ENCODE results near the gene CCDC9B.
A peak's percentile ranks its signal among the peaks of the same experiment; 100 is the strongest.

CCDC9B gene

DNA sequence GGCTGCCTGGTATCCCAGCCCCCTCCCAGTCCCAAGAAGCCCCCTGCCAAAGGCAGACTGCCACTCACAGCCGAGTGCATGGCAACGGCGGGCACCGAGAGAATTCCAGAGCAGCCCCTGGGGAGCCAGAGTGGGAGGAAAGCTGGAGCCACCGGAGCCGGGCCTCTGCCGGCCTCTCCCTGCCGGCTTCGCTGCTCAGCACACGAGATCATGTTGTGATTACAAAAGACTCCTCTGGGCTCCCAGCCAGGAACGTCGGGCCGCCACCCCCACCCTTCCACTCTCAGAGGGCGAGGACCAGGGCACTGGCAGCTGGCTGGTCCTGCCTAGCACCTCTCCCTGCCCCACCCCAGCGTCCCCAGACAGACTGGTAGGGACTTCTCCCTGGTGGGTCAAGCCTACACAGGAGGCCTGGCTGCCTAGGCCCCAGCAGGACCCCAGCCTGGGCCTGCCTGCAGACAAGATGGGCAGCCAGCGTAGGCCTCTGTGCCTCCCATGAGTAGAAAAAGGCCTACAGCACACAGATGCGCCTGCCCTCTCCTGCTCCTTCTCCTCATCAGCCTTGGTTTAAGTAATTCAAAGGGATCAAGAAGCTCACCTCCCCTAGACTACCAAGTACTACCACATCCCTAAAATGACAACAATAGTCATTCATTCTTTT is at the start of gene CCDC9B:
TSS of gene CCDC9B (minus strand) at position 200 of the 661 bp plus-strand sequence. CDS start at position 80, 120 bp downstream.
- peak; percentile 86 for DNase-seq

- no peak for DNase-seq
Observed at GRCh38 chr15:40389824-40390595, 49.3 kb upstream of the CCDC9B start.

GRCh38 chr15:40388941-40389823 is 48.4 kb upstream of the CCDC9B start:
- DNase-seq, result no peak

GRCh38 chr15:40386480-40386879 is 45.7 kb upstream of the CCDC9B start:
- DNase-seq, result no peak

DNA sequence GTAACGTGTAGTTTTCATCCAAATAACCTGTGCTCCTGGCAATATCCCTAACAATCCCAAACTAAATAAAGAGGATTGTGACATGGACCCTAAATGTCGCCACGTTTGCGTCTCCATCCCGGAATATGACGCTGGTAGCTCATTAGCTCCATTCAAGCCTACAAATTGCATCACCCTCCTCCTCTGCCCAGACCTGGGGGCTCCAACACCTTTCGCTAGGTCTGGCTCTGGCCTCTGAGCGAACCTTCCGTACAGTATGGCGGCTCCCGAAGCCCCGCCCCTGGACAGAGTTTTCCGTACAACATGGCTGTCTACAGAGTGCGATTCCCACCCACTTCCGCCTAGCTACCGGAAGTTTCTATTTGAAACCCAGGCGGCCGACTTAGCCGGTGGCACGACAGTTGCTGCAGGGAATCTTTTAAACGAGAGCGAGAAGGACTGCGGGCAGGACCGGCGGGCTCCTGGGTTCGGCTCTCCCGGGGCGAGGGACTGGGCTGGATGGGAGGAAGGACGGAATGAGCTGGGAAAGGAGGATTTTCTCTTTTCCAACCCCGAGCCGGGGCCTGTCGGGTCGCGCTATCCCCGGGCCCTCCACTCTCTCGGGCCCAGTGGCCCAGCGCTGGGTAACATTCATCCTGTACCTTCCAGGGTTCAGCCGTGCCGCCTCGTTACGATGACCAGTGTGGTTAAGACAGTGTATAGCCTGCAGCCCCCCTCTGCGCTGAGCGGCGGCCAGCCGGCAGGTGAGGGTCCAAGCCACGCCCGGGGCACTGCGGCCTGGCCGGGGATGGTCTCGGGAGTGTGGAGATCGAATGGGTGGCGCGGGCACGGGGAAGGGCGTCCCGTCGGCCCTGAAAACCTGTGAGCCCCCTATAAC is 42.1 kb upstream of the CCDC9B start, which contains the start of gene KNSTRN:
TSS of gene KNSTRN (plus strand) at position 142 of the 877 bp plus-strand sequence. CDS start at position 257, 115 bp downstream.
- DNase-seq, result peak; percentile 93

GRCh38 chr15:40381818-40382529 is 41.2 kb upstream of the CCDC9B start:
- no peak for DNase-seq

DNA sequence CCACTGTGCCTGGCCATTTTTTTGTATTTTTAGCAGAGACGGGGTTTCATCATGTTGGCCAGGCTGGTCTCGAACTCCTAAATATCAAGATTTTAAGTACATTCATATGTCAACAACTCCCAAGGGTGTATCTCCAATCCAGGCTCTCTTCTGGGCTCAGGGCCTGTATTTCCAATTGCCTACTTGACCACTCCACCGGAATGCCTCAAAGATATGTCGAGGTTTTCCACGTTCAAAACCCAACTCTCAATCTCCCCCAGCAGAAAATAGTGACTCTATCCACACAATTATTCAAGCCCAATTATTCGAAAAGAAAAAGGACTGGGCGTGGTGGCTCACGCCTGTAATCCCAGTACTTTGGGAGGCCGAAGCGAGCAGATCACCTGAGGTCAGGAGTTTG is 39.9 kb upstream of the CCDC9B start:
- no peak for DNase-seq

DNA sequence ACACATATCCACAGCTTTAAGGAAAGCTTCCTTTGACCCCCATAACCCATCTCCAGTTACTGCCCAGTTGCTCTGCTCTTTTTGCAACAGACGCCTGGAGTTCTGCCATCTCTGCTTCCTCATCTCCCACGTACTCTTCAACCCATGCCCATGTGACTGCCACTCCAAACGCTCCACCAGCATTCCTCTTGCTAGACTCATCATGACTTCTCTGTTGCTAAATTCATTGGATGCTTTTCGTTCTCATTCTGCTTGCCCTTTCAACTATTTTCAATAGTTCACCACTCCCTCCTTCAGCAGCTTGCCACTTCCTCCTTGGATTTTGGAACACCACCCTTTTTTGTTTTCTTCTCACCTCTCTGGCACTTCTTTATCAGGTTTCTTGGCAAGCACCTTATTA is 39.1 kb upstream of the CCDC9B start:
- DNase-seq, result no peak

GRCh38 chr15:40379374-40379773 is 38.6 kb upstream of the CCDC9B start:
- no peak for DNase-seq

- no peak for DNase-seq
Observed at GRCh38 chr15:40377606-40378005, 36.9 kb upstream of the CCDC9B start.

DNA sequence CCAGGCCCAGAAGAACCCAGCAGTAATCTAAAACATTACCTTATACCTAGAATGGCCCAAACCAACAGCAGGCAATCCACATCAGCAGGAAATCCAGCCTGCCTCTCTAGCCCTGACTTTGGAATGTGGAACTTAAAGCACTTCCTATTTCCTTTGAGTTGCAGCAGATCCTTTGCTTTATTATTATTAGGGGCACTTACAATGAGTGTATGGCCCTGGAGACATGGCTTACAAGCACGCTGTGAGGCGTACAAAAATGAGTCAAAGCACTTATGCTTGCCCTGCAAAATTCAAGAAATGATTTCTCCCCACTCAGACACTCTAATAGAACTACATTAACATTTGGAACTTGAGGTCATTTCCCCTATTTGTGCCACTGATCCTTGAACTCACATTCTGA is 32.2 kb upstream of the CCDC9B start:
- no peak for DNase-seq

- DNase-seq, result no peak
Observed at GRCh38 chr15:40369971-40370370, 29.2 kb upstream of the CCDC9B start.

DNA sequence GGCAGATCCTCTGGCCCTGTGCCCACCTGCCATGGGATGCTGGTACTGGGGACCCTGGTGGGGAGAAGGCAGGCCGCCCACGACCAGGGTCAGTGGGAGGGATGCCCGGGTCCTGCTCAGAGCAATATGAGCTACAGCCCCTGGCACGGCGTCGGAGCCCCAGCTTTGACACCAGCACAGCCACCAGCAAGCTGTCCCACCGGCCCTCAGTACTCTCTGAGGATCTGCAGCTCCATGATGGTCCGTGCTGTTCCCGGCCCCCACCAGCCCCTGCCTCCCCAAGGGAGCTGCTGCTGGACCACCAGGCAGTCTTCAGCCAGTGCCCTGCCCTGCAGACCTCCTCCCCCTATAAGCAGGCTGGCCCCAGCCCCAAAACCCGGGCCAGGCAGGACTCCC is 28.7 kb upstream of the CCDC9B start:
- DNase-seq, result no peak

GRCh38 chr15:40368719-40369473 is 28.2 kb upstream of the CCDC9B start:
- DNase-seq, result no peak

GRCh38 chr15:40367686-40368611 is 27.2 kb upstream of the CCDC9B start:
- DNase-seq, result no peak

GRCh38 chr15:40367371-40367685 is 26.6 kb upstream of the CCDC9B start:
- DNase-seq, result no peak

DNA sequence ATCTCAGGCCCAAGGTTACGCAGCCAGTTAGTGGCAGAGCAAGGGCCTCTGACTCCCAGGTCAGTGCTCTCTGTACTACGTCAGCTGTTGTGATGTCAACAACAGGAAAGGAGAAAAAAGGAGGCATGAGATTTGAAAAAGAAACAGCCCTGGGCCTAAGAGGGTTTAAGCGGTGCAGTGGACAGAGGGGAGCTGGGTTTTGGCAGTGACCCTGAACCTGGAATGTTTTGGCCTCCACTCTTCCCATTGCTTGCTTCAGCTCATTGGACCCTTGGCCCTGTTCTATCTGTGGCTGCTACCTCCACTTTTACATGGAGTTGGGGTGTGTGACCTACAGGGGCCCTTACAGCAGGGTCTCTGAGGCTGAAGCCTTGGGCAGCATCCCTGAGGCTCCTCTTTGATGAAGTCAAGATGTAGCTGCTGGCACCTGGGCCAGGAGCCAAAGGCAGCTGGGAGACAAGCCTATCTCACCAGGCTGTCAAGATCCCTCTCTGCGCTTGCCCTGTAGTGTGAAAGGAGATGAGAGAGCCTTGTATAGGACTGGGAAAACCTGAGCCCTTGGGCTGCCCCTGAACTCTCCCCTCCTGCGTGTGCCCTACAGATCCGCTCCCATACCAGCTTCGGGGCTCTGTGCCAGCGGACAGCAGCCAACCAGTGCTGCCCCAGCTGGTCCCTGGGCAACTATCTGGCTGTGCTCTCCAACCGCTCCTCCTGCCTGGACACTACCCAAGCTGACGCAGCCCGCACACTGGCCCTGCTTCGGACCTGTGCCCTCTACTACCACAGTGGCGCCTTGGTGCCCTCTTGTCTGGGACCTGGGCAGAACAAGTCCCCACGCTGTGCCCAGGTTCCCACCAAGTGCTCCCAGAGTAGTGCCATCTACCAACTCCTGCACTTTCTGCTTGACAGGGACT is 26.0 kb upstream of the CCDC9B start:
- no peak for DNase-seq

DNA sequence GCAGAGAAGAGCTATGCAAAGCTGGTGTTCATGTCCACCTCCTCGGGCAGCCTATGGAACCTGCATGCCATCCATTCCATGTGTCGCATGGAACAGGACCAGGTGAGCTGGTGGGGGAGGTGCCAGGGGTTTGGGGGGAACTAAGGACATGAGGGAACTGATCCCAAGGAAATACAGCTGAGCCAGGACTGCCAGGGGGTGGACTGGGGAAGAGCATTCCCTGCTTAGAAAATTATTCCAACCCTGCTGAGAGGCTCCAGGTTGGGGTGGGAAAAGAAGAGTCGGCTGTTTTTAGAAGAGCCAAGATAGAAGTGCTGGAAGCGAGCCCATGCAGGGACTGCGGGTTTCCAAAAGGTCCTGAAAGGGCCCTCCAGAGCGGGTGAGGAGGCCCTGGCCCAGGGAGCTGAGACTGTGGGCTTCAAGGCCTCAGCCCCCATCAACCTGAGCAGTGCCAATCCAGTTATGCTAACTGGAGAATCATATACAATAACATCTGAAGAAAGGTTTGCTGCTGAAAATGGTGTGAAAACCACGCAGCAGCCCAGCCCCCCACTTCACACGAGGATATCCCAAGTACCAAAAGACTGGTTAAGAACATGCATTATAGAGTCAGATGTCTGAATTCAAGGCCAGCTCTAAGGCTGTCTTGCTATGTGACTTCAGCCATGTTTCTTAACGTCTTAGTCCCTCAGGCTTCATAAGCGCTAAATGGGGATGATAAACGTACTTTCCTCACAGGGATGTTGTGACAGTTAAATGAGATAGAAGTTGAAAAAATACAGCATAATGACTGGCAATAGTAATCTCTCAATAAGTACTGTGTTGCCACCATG is 25.1 kb upstream of the CCDC9B start:
- DNase-seq, result no peak

All from NCI-H345 (cell line).